Measurements from ENCODE around the gene KRT13. TPM values are rescaled to one million over a fixed set of nuclear protein-coding genes. Genes with fewer than 3 reads are reported as not detected.

Gene KRT13
- total RNA-seq, 2 donors from 2014 or later = not detected

GRCh38 chr17:41476866-41477815 lies 28.3 kb downstream of the KRT13 start:
- H3K36me3 Mint-ChIP-seq (ENCODE audit: low read depth) = no peaks in the 10 kb centered on the region
- H3K4me1 Mint-ChIP-seq = peaks cover 2% of the 10 kb centered on the region
- no peaks in the 10 kb centered on the region for H3K9me3 ChIP-seq (ENCODE audit: control insufficient read depth, low read length, poor library complexity, severe bottlenecking)
- H3K27me3 Mint-ChIP-seq = no peaks in the 10 kb centered on the region
- no peak for DNase-seq
- H3K27ac Mint-ChIP-seq = peak overlapping the region; percentile 32
- no peak for ATAC-seq
- no peak overlapping the region for H3K4me3 Mint-ChIP-seq

GRCh38 chr17:41475421-41475820 lies 30.0 kb downstream of the KRT13 start:
- no peaks in the 10 kb centered on the region for H3K9me3 ChIP-seq (ENCODE audit: control insufficient read depth, low read length, poor library complexity, severe bottlenecking)
- H3K4me1 Mint-ChIP-seq = peaks cover 2% of the 10 kb centered on the region
- no peaks in the 10 kb centered on the region for H3K27me3 Mint-ChIP-seq
- no peaks in the 10 kb centered on the region for H3K36me3 Mint-ChIP-seq (ENCODE audit: low read depth)
- DNase-seq (no peak), ATAC-seq (no peak)
- no peak overlapping the region for H3K4me3 Mint-ChIP-seq
- no peak overlapping the region for H3K27ac Mint-ChIP-seq

GRCh38 chr17:41474863-41475262 lies 30.5 kb downstream of the KRT13 start:
- ATAC-seq (no peak), DNase-seq (no peak)
- H3K9me3 ChIP-seq (ENCODE audit: control insufficient read depth, low read length, poor library complexity, severe bottlenecking) = no peaks in the 10 kb centered on the region
- no peaks in the 10 kb centered on the region for H3K27me3 Mint-ChIP-seq
- peaks cover 2% of the 10 kb centered on the region for H3K4me1 Mint-ChIP-seq
- H3K36me3 Mint-ChIP-seq (ENCODE audit: low read depth) = no peaks in the 10 kb centered on the region
- H3K4me3 Mint-ChIP-seq = no peak overlapping the region
- H3K27ac Mint-ChIP-seq = no peak overlapping the region

GRCh38 chr17:41468346-41468745 lies 37.1 kb downstream of the KRT13 start:
- no peak for ATAC-seq
- no peak overlapping the region for H3K4me3 Mint-ChIP-seq

GRCh38 chr17:41467561-41467960 lies 37.9 kb downstream of the KRT13 start:
- no peak for DNase-seq
- no peaks in the 10 kb centered on the region for H3K4me1 Mint-ChIP-seq

More at GRCh38 chr17:41468346-41468745, 37.1 kb downstream of the KRT13 start:
- no peaks in the 10 kb centered on the region for H3K9me3 ChIP-seq (ENCODE audit: control insufficient read depth, low read length, poor library complexity, severe bottlenecking)
- Mint-ChIP-seq H3K27me3 (peaks cover 12% of the 10 kb centered on the region), H3K36me3 (ENCODE audit: low read depth) (no peaks in the 10 kb centered on the region), H3K27ac (no peak overlapping the region), H3K4me1 (no peaks in the 10 kb centered on the region)
- no peak for DNase-seq

GRCh38 chr17:41466988-41467387 lies 38.4 kb downstream of the KRT13 start, which contains the start of gene KRT32:
KRT32 (minus strand) TSS chr17:41467386; CDS start chr17:41467325, 61 bp downstream.
- no peak for ATAC-seq
- H3K4me3 Mint-ChIP-seq = no peak within 1 kb of the TSS

More at GRCh38 chr17:41467561-41467960, 37.9 kb downstream of the KRT13 start:
- H3K9me3 ChIP-seq (ENCODE audit: control insufficient read depth, low read length, poor library complexity, severe bottlenecking) = no peaks in the 10 kb centered on the region
- no peak for ATAC-seq
- no peaks in the 10 kb centered on the region for H3K36me3 Mint-ChIP-seq (ENCODE audit: low read depth)
- peaks cover 15% of the 10 kb centered on the region for H3K27me3 Mint-ChIP-seq
- no peak overlapping the region for H3K4me3 Mint-ChIP-seq
- H3K27ac Mint-ChIP-seq = no peak overlapping the region

GRCh38 chr17:41464682-41465081 lies 40.7 kb downstream of the KRT13 start:
- no peaks in the 10 kb centered on the region for H3K9me3 ChIP-seq (ENCODE audit: control insufficient read depth, low read length, poor library complexity, severe bottlenecking)
- Mint-ChIP-seq H3K4me3 (no peak overlapping the region), H3K27ac (no peak overlapping the region), H3K36me3 (ENCODE audit: low read depth) (no peaks in the 10 kb centered on the region), H3K4me1 (peaks cover 2% of the 10 kb centered on the region), H3K27me3 (peaks cover 18% of the 10 kb centered on the region)
- DNase-seq = no peak
- ATAC-seq = no peak

More at GRCh38 chr17:41466988-41467387, 38.4 kb downstream of the KRT13 start, which contains the start of gene KRT32:
- Mint-ChIP-seq H3K27me3 (peaks cover 18% of the 10 kb centered on the region), H3K4me1 (no peaks in the 10 kb centered on the region), H3K27ac (no peak within 1 kb of the TSS), H3K36me3 (ENCODE audit: low read depth) (no peaks in the 10 kb centered on the region)
- no peak for DNase-seq
- H3K9me3 ChIP-seq (ENCODE audit: control insufficient read depth, low read length, poor library complexity, severe bottlenecking) = no peaks in the 10 kb centered on the region

- Mint-ChIP-seq H3K27ac (no peak overlapping the region), H3K4me3 (no peak overlapping the region), H3K27me3 (peaks cover 18% of the 10 kb centered on the region), H3K36me3 (ENCODE audit: low read depth) (no peaks in the 10 kb centered on the region), H3K4me1 (peaks cover 2% of the 10 kb centered on the region)
- DNase-seq = no peak
- H3K9me3 ChIP-seq (ENCODE audit: control insufficient read depth, low read length, poor library complexity, severe bottlenecking) = no peaks in the 10 kb centered on the region
- no peak for ATAC-seq
These were observed 41.2 kb downstream of the KRT13 start for GRCh38 chr17:41464173-41464572.

- Mint-ChIP-seq H3K4me1 (peaks cover 2% of the 10 kb centered on the region), H3K27me3 (peaks cover 18% of the 10 kb centered on the region), H3K36me3 (ENCODE audit: low read depth) (no peaks in the 10 kb centered on the region), H3K4me3 (no peak overlapping the region), H3K27ac (no peak overlapping the region)
- DNase-seq (no peak), ATAC-seq (no peak)
- no peaks in the 10 kb centered on the region for H3K9me3 ChIP-seq (ENCODE audit: control insufficient read depth, low read length, poor library complexity, severe bottlenecking)
These were observed 41.7 kb downstream of the KRT13 start for GRCh38 chr17:41463746-41464145.

- H3K9me3 ChIP-seq (ENCODE audit: control insufficient read depth, low read length, poor library complexity, severe bottlenecking) = no peaks in the 10 kb centered on the region
- Mint-ChIP-seq H3K27me3 (peaks cover 18% of the 10 kb centered on the region), H3K4me1 (peaks cover 2% of the 10 kb centered on the region), H3K27ac (no peak overlapping the region), H3K36me3 (ENCODE audit: low read depth) (no peaks in the 10 kb centered on the region), H3K4me3 (no peak overlapping the region)
- DNase-seq (no peak), ATAC-seq (no peak)
These were observed 42.7 kb downstream of the KRT13 start for GRCh38 chr17:41462705-41463104.

GRCh38 chr17:41457676-41458075 lies 47.7 kb downstream of the KRT13 start:
- Mint-ChIP-seq H3K4me1 (peaks cover 6% of the 10 kb centered on the region), H3K27ac (no peak overlapping the region), H3K36me3 (ENCODE audit: low read depth) (no peaks in the 10 kb centered on the region), H3K27me3 (peaks cover 3% of the 10 kb centered on the region), H3K4me3 (no peak overlapping the region)
- ATAC-seq (no peak), DNase-seq (no peak)
- no peaks in the 10 kb centered on the region for H3K9me3 ChIP-seq (ENCODE audit: control insufficient read depth, low read length, poor library complexity, severe bottlenecking)

- ATAC-seq = no peak
- no peak for DNase-seq
- Mint-ChIP-seq H3K27ac (no peak overlapping the region), H3K27me3 (no peaks in the 10 kb centered on the region), H3K4me3 (no peak overlapping the region), H3K36me3 (ENCODE audit: low read depth) (no peaks in the 10 kb centered on the region), H3K4me1 (peaks cover 6% of the 10 kb centered on the region)
- no peaks in the 10 kb centered on the region for H3K9me3 ChIP-seq (ENCODE audit: control insufficient read depth, low read length, poor library complexity, severe bottlenecking)
These were observed 49.2 kb downstream of the KRT13 start for GRCh38 chr17:41456204-41456603.

GRCh38 chr17:41455236-41455635 lies 50.2 kb downstream of the KRT13 start:
- peaks cover 3% of the 10 kb centered on the region for H3K4me1 Mint-ChIP-seq
- DNase-seq = no peak

More at GRCh38 chr17:41455236-41455635, 50.2 kb downstream of the KRT13 start:
- no peak overlapping the region for H3K4me3 Mint-ChIP-seq
- no peaks in the 10 kb centered on the region for H3K27me3 Mint-ChIP-seq
- ATAC-seq = no peak
- H3K9me3 ChIP-seq (ENCODE audit: control insufficient read depth, low read length, poor library complexity, severe bottlenecking) = no peaks in the 10 kb centered on the region
- no peak overlapping the region for H3K27ac Mint-ChIP-seq
- no peaks in the 10 kb centered on the region for H3K36me3 Mint-ChIP-seq (ENCODE audit: low read depth)

All from T-helper 17 cell (primary cell).